MCF 10A (cell line): Measurements from ENCODE around the gene KCNK7. TPM values are rescaled to one million over a fixed set of nuclear protein-coding genes. Genes with fewer than 3 reads are reported as not detected.

ENCODE experiments used
- BruUV-seq: library from RNA; stranded (reverse); fragments of 400-500 nt; replicated peaks from 2 replicates; lab custom pipeline; 2021; lab: Mats Ljungman, UMichigan
- CTCF ChIA-PET: fragments of 300-600 bp; sonication (Branson Sonifier 250); formaldehyde crosslinking; extraction: SDS; loops from one replicate; lab custom pipeline; 2021; ENCODE audit warnings: antibody characterized with exemption, inconsistent platforms; lab: Yijun Ruan, JAX
- POLR2A ChIA-PET: fragments of 300-600, 350-650 bp; sonication (Branson Sonifier 250); formaldehyde crosslinking; extraction: SDS; loops from one replicate; lab custom pipeline; 2020; ENCODE audit warnings: antibody characterized with exemption, inconsistent platforms; lab: Yijun Ruan, JAX
- DNase-seq: peaks from one replicate; pipeline ENCODE4 v3.0.0-alpha.2; 2018; ENCODE audit not compliant: unreplicated experiment
- H3K27ac Mint-ChIP-seq: one replicate; pipeline ENCODE4 v1.8.0; 2022; ENCODE audit warnings: mild to moderate bottlenecking, low read depth, mixed read lengths; ENCODE audit not compliant: unreplicated experiment
- H3K27me3 Mint-ChIP-seq: one replicate; pipeline ENCODE4 v1.8.0; 2022; ENCODE audit warnings: mixed read lengths; ENCODE audit not compliant: insufficient read depth, unreplicated experiment
- H3K36me3 Mint-ChIP-seq: one replicate; pipeline ENCODE4 v1.8.0; 2022; ENCODE audit warnings: mild to moderate bottlenecking, moderate library complexity, mixed read lengths; ENCODE audit not compliant: insufficient read depth, unreplicated experiment
- H3K4me1 Mint-ChIP-seq: one replicate; pipeline ENCODE4 v1.8.0; 2022; ENCODE audit warnings: mixed read lengths; ENCODE audit not compliant: insufficient read depth, unreplicated experiment
- H3K4me3 Mint-ChIP-seq: one replicate; pipeline ENCODE4 v1.8.0; 2022; ENCODE audit warnings: mild to moderate bottlenecking, moderate library complexity, mixed read lengths; ENCODE audit not compliant: unreplicated experiment
- H3K9me3 Mint-ChIP-seq: one replicate; pipeline ENCODE4 v1.8.0; 2022; ENCODE audit warnings: mixed read lengths; ENCODE audit not compliant: unreplicated experiment
- intact Hi-C: fragments of 100-400 bp; cut with micrococcal nuclease; formaldehyde crosslinking; loops from 2 replicates; pipeline ENCODE4 v1.14.1; 2022
- total RNA-seq: library from RNA; stranded (reverse); gene quantifications from 2 replicates; pipeline ENCODE4 v1.2.3, GENCODE V29; 2022
- TF ChIP-seq, protein P1 (sequence below): fragments of 200-600 bp; IDR thresholded peaks from one replicate; pipeline ENCODE4 v1.8.0; 2022; ENCODE audit warnings: antibody characterized with exemption, mild to moderate bottlenecking; ENCODE audit not compliant: unreplicated experiment

The KCNK7 gene
- total RNA-seq, 1 experiment from 2014 or later = not detected

- TF ChIP-seq, protein P1, sequence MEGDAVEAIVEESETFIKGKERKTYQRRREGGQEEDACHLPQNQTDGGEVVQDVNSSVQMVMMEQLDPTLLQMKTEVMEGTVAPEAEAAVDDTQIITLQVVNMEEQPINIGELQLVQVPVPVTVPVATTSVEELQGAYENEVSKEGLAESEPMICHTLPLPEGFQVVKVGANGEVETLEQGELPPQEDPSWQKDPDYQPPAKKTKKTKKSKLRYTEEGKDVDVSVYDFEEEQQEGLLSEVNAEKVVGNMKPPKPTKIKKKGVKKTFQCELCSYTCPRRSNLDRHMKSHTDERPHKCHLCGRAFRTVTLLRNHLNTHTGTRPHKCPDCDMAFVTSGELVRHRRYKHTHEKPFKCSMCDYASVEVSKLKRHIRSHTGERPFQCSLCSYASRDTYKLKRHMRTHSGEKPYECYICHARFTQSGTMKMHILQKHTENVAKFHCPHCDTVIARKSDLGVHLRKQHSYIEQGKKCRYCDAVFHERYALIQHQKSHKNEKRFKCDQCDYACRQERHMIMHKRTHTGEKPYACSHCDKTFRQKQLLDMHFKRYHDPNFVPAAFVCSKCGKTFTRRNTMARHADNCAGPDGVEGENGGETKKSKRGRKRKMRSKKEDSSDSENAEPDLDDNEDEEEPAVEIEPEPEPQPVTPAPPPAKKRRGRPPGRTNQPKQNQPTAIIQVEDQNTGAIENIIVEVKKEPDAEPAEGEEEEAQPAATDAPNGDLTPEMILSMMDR = no peak
- DNase-seq = no peak
- Mint-ChIP-seq H3K27ac (no peak overlapping the region), H3K4me1 (peaks cover 9% of the 10 kb centered on the region), H3K27me3 (no peaks in the 10 kb centered on the region), H3K4me3 (no peak overlapping the region), H3K36me3 (peaks cover 46% of the 10 kb centered on the region), H3K9me3 (no peaks in the 10 kb centered on the region)
- CTCF ChIA-PET = no interaction called here
- POLR2A ChIA-PET = interaction anchor here (0.6 kb wide), 1 partner anchor 19 kb away, joined by 3 read pairs; no protein-coding TSS in a partner anchor
- intact Hi-C loops = no loop called here
- no TSS peak for BruUV-seq
Observed at GRCh38 chr11:65620666-65621065, 25.1 kb upstream of the KCNK7 start.

- TF ChIP-seq, protein P1 = no peak
- Mint-ChIP-seq H3K27ac (no peak overlapping the region), H3K4me1 (peaks cover 9% of the 10 kb centered on the region), H3K9me3 (no peaks in the 10 kb centered on the region), H3K4me3 (no peak overlapping the region), H3K36me3 (peaks cover 40% of the 10 kb centered on the region), H3K27me3 (no peaks in the 10 kb centered on the region)
- intact Hi-C loops = loop anchor here (5.0 kb wide), 1 partner anchor 33 kb away; no protein-coding TSS in a partner anchor
- CTCF ChIA-PET = interaction anchor here (0.6 to 1.1 kb wide), 2 partner anchors 26 to 264 kb away, joined by 3 read pairs; no protein-coding TSS in a partner anchor
- no peak for DNase-seq
- POLR2A ChIA-PET = interaction anchor here (1.8 kb wide), 1 partner anchor 33 kb away, joined by 6 read pairs; no protein-coding TSS in a partner anchor
- BruUV-seq = no TSS peak
Observed at GRCh38 chr11:65619281-65619928, 23.8 kb upstream of the KCNK7 start.

- CTCF ChIA-PET = interaction anchor here (0.6 to 1.1 kb wide), 2 partner anchors 25 to 265 kb away, joined by 3 read pairs; no protein-coding TSS in a partner anchor
- no TSS peak for BruUV-seq
- H3K9me3 Mint-ChIP-seq = no peaks in the 10 kb centered on the region
Observed at GRCh38 chr11:65618763-65619162, 23.2 kb upstream of the KCNK7 start.

More at GRCh38 chr11:65618763-65619162, 23.2 kb upstream of the KCNK7 start:
- intact Hi-C loops = loop anchor here (5.0 kb wide), 1 partner anchor 34 kb away; no protein-coding TSS in a partner anchor
- Mint-ChIP-seq H3K27ac (no peak overlapping the region), H3K4me1 (peaks cover 9% of the 10 kb centered on the region), H3K4me3 (no peak overlapping the region), H3K36me3 (peaks cover 39% of the 10 kb centered on the region), H3K27me3 (no peaks in the 10 kb centered on the region)
- POLR2A ChIA-PET = interaction anchor here (1.8 kb wide), 1 partner anchor 34 kb away, joined by 6 read pairs; no protein-coding TSS in a partner anchor
- DNase-seq = no peak
- TF ChIP-seq, protein P1 = no peak
